Heart right ventricle (tissue), 16 donors: ENCODE data around the gene SLC4A1AP. TPM values are rescaled to one million over a fixed set of nuclear protein-coding genes. Genes with fewer than 3 reads are reported as not detected.
A peak's percentile ranks its signal among the peaks of the same experiment; 100 is the strongest.

Source experiments
- ATAC-seq, 8 donors: fragments of 200-7000 bp; cut with Tn5 transposase; one replicate each; pipeline ENCODE4 v1.9.1; 2020; ENCODE audit warnings: mild to moderate bottlenecking in 8 of 8, moderate library complexity in 8 of 8, moderate number of reproducible peaks in 1 of 8
- DNase-seq, 2 donors: peaks; one replicate each; pipeline ENCODE4 v3.0.0-alpha.2; 2020
- H3K27ac ChIP-seq, 10 donors: fragments of 200-600 bp; sonication (generic) in 2 of 10; one replicate each; pipeline versions ENCODE4 v1.5.0 to v1.8.0; 2020 to 2022; ENCODE audit warnings: mild to moderate bottlenecking in 3 of 10
- H3K27me3 ChIP-seq, 7 donors: fragments of 200-600 bp; one replicate each; pipeline ENCODE4 v1.8.0; 2021 to 2022; ENCODE audit warnings: mild to moderate bottlenecking in 2 of 7
- H3K36me3 ChIP-seq, 9 donors: fragments of 200-600 bp; sonication (generic) in 1 of 9; one replicate each; pipeline versions ENCODE4 v1.5.0 to v1.8.0; 2020 to 2022; ENCODE audit warnings: mild to moderate bottlenecking in 2 of 9
- H3K4me1 ChIP-seq, 9 donors: fragments of 200-600 bp; sonication (generic) in 1 of 9; one replicate each; pipeline versions ENCODE4 v1.5.0 to v1.8.0; 2020 to 2022; ENCODE audit warnings: mild to moderate bottlenecking in 4 of 9
- H3K4me3 ChIP-seq, 10 donors: fragments of 200-600 bp; sonication (generic) in 2 of 10; one replicate each; pipeline versions ENCODE4 v1.5.0 to v1.8.0; 2020 to 2022; ENCODE audit warnings: mild to moderate bottlenecking in 7 of 10, moderate library complexity in 2 of 10
- H3K9me3 ChIP-seq, 11 donors: fragments of 200-600 bp in 10 of 11; sonication (generic) in 2 of 11; one replicate each; pipeline versions ENCODE4 v1.5.0 to v1.8.0; 2013 to 2022; ENCODE audit warnings: mild to moderate bottlenecking in 2 of 11, control low read depth in 1 of 11, moderate library complexity in 1 of 11
- CTCF ChIP-seq, 9 donors: fragments of 200-600 bp; sonication (generic) in 2 of 9; IDR thresholded peaks; one replicate each; pipeline versions ENCODE4 v1.5.0 to v1.8.0; 2021 to 2022; ENCODE audit warnings: antibody characterized with exemption in 9 of 9, mild to moderate bottlenecking in 5 of 9, moderate library complexity in 1 of 9
- whole genome bisulfite sequencing, 2 donors: extraction: QIAGEN DNeasy Blood & Tissue Kit; methylation state at CpG; one replicate each; pipeline ENCODE4 v1.1.7; 2013; ENCODE audit warnings: inconsistent platforms in 1 of 2; 5-methylcytosine and 5-hydroxymethylcytosine counted together
- intact Hi-C, 10 donors: fragments of 100-400 bp; cut with DNase I; formaldehyde crosslinking; loops; one replicate each; pipeline versions ENCODE4 v1.11.1 to v1.14.2; 2022
- polyA plus RNA-seq, 2 donors: library from polyadenylated mRNA; stranded (reverse); fragments of 200-250 nt; gene quantifications; one replicate each; pipeline ENCODE4 v1.2.3, GENCODE V29; 2013
- total RNA-seq, 10 donors: library from RNA; stranded (reverse); fragmentation: NEBNext Ultra II Directional in 3 of 10; extraction: Animal tissue kit (Norgen Biotek cat#: 25700) in 3 of 10; gene quantifications; one replicate each; pipeline versions ENCODE4 v1.2.1 to v1.2.4, GENCODE V29; 2021 to 2023
- donor health status: Arrhythmogenic right ventricular cardiomyopathy.
- donor health status: ischemic (EF 13 %, LVEDD 7.1; RV severe dilation, severe dysfunction).
- donor health status: healthy with polysubstance abuse.
- donor health status: DM: no; HTN: yes; CAD: no.
- donor health status: DM: no; HTN: no; CAD: no.
- donor health status: ischemic (EF 25% LVEDD 6.9; RV normal size, moderate dysfunction).
- donor health status: ischemic (EF 25% LVEDD 5.7; RV mildly dilated, moderate dysfunction).
- donor health status: healthy.
- donor health status: DM: yes; HTN: yes; CAD: no.
- donor health status: Ischemic cardiomyopathy.
- donor health status: ischemic (EF 35%, LVEDD 5.7; RV mildly dilated, moderate dysfunction).
- donor health status: nonischemic (EF 11% LVEDD 7.7; RV severe dilation, severe dysfunction).
- donor health status: DM: yes; HTN: yes; CAD: no.
- donor health status: PGD.
- donor health status: ischemic (EF 29% LVEDD 5.4; RV normal size, mild dysfunction).
- donor health status: nonischemic (EF 23%, LVEDD 6.1; RV moderate dilation, normal function).

Gene SLC4A1AP
- total and polyA plus RNA-seq, 12 donors = 11.0 to 28.7 (median 22.2) TPM

- Histone ChIP-seq H3K4me1 (no peaks in the 10 kb centered on the region), H3K36me3 (peaks cover 0 to 100% (median 50%) of the 10 kb centered on the region in 9 donors), H3K4me3 (no peak overlapping the region), H3K9me3 (no peaks in the 10 kb centered on the region), H3K27me3 (no peaks in the 10 kb centered on the region), H3K27ac (no peak overlapping the region)
- DNase-seq (no peak), ATAC-seq (no peak)
- intact Hi-C loops = no loop called here
- no peak for TF ChIP-seq CTCF (IDR thresholded peaks at IDR 0.05)
Measured at GRCh38 chr2:27690052-27690451, 26.4 kb downstream of the SLC4A1AP start.

GRCh38 chr2:27697660-27698059 lies 34.0 kb downstream of the SLC4A1AP start:
- ATAC-seq = no peak
- intact Hi-C loops = no loop called here
- WGBS, 2 donors = 60 to 74% methylated on average over 1 of the region's 1 CpG
- Histone ChIP-seq H3K27ac (no peak overlapping the region), H3K4me1 (peaks cover 0 to 9% (median 0%) of the 10 kb centered on the region in 9 donors), H3K36me3 (peaks cover 0 to 65% (median 18%) of the 10 kb centered on the region in 9 donors), H3K27me3 (no peaks in the 10 kb centered on the region), H3K9me3 (no peaks in the 10 kb centered on the region), H3K4me3 (no peak overlapping the region)
- TF ChIP-seq CTCF (IDR thresholded peaks at IDR 0.05) = no peak
- no peak for DNase-seq

- 34% methylated on average over 5 of the region's 5 CpGs for WGBS, 2 donors
- intact Hi-C loops = loop anchor here in 9 of 10 donors (2.0 to 10.0 kb wide), 7 partner anchors 693 to 756 kb away; partner anchors contain the start of gene FOSL2 (in 1 of the 9)
- DNase-seq = peak in 1 of 2 donors; percentile 39
- TF ChIP-seq CTCF (IDR thresholded peaks at IDR 0.05) = no peak
- peak in 2 of 8 donors; percentile 16 to 18 for ATAC-seq
- Histone ChIP-seq H3K4me3 (no peak overlapping the region), H3K4me1 (peaks cover 3 to 39% (median 20%) of the 10 kb centered on the region in 9 donors), H3K36me3 (peaks cover 0 to 24% (median 0%) of the 10 kb centered on the region in 9 donors), H3K27ac (peak overlapping the region in 1 of 10 donors; percentile 2), H3K27me3 (no peaks in the 10 kb centered on the region), H3K9me3 (no peaks in the 10 kb centered on the region)
Measured at GRCh38 chr2:27701676-27702075, 38.0 kb downstream of the SLC4A1AP start.

GRCh38 chr2:27702302-27702701 lies 38.6 kb downstream of the SLC4A1AP start:
- ATAC-seq (no peak), DNase-seq (no peak)
- Histone ChIP-seq H3K4me3 (no peak overlapping the region), H3K27ac (peak overlapping the region in 1 of 10 donors; percentile 2), H3K36me3 (peaks cover 0 to 18% (median 0%) of the 10 kb centered on the region in 9 donors), H3K4me1 (peaks cover 7 to 45% (median 26%) of the 10 kb centered on the region in 9 donors), H3K9me3 (no peaks in the 10 kb centered on the region), H3K27me3 (no peaks in the 10 kb centered on the region)
- intact Hi-C loops = loop anchor here in 9 of 10 donors (2.0 to 10.0 kb wide), 7 partner anchors 692 to 755 kb away; partner anchors contain the start of gene FOSL2 (in 1 of the 9)
- WGBS, 2 donors = 56 to 75% methylated on average over 1 of the region's 1 CpG
- no peak for TF ChIP-seq CTCF (IDR thresholded peaks at IDR 0.05)
